ENCODE measurements around the gene CDKN2B. TPM values are rescaled to one million over a fixed set of nuclear protein-coding genes. Genes with fewer than 3 reads are reported as not detected.
"Not testable (repeated sequence)": the region's sequence is repeated elsewhere in the genome, so short reads cannot be mapped to it uniquely, and the experiment has no call there.

CDKN2B gene
- 1 to 10 TPM in 2 of 5 experiments, under 1 TPM in 1, not detected in 2; 0.32 to 4.1 (median 1.6) TPM for total RNA-seq
- not detected for polyA plus RNA-seq
- total RNA-seq: not detected

GRCh38 chr9:22008717-22009505 lies at the start of gene CDKN2B:
CDKN2B (minus strand) TSS chr9:22009305; CDS start chr9:22008953, 352 bp downstream.
- Mint-ChIP-seq H3K36me3 (peaks cover 0 to 20% (median 3%) of the 10 kb centered on the region in 5 donors), H3K4me3 (peak within 1 kb of the TSS; percentile 46 to 86 (median 71)), H3K4me1 (peaks cover 17 to 32% (median 23%) of the 10 kb centered on the region in 7 donors), H3K9me3 (peaks cover 0 to 18% (median 0%) of the 10 kb centered on the region in 11 donors), H3K27ac (peak within 1 kb of the TSS in 2 of 9 donors; percentile 14 to 61), H3K27me3 (peaks cover 67 to 84% (median 71%) of the 10 kb centered on the region in 5 donors)
- ChIA-PET POLR2A (interaction anchor here (0.6 to 1.5 kb wide), 2 partner anchors 10 to 439 kb away, joined by 3 to 4 read pairs; no protein-coding TSS in a partner anchor), CTCF (interaction anchor here (0.6 to 3.7 kb wide), 9 partner anchors 10 to 816 kb away, joined by 3 to 48 read pairs (median 4); no protein-coding TSS in a partner anchor)
- Histone ChIP-seq H3K27me3 (ENCODE audit: control insufficient read depth in 2 of 2, insufficient read depth in 2 of 2, low read length in 2 of 2) (peaks cover 3 to 47% of the 10 kb centered on the region in 2 donors), H3K36me3 (ENCODE audit: control insufficient read depth in 2 of 3, insufficient read depth in 3 of 3, low read length in 3 of 3) (no peaks in the 10 kb centered on the region), H3K4me1 (ENCODE audit: control insufficient read depth in 2 of 2, insufficient read depth in 2 of 2, low read length in 2 of 2) (peaks cover 9 to 20% of the 10 kb centered on the region in 2 donors), H3K4me3 (ENCODE audit: low read length) (peak within 1 kb of the TSS; percentile 57), H3K9me3 (ENCODE audit: control insufficient read depth in 2 of 3, low read length in 3 of 3) (no peaks in the 10 kb centered on the region), H3K27ac (ENCODE audit: low read depth, low read length) (no peak within 1 kb of the TSS)
- intact Hi-C loops (cut with micrococcal nuclease): loop anchor here (1.0 to 10.0 kb wide), 11 partner anchors 14 to 446 kb away; no protein-coding TSS in a partner anchor
- DNase-seq (peak in 6 of 9 donors; percentile 30 to 82 (median 53)), ATAC-seq (peak; percentile 90)

DNA sequence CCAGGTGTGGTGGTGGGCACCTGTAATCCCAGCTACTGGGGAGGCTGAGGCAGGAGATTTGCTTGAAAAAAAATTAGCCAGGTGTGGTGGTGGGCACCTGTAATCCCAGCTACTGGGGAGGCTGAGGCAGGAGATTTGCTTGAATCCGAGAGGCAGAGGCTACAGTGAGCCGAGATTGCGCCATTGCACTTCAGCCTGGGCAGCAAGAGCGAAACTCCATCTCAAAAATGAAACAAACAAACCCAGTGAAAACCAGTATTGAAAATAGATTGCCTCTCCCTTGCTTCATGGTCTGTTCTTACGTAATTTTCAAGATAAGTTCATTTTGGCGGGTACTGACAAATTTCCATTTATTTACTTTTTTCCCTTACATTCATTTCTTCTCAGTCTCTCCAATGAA lies 48.9 kb upstream of the CDKN2B start:
- H3K4me1 ChIP-seq (ENCODE audit: control insufficient read depth in 2 of 2, insufficient read depth in 2 of 2, low read length in 2 of 2); POLR2A ChIA-PET; H3K27me3 ChIP-seq (ENCODE audit: control insufficient read depth in 2 of 2, insufficient read depth in 2 of 2, low read length in 2 of 2); H3K36me3 ChIP-seq (ENCODE audit: control insufficient read depth in 2 of 3, insufficient read depth in 3 of 3, low read length in 3 of 3); H3K9me3 Mint-ChIP-seq; H3K4me3 ChIP-seq (ENCODE audit: low read length); H3K9me3 ChIP-seq (ENCODE audit: control insufficient read depth in 2 of 3, low read length in 3 of 3); H3K27ac Mint-ChIP-seq; H3K4me3 Mint-ChIP-seq; intact Hi-C loops (cut with micrococcal nuclease); ATAC-seq; H3K27ac ChIP-seq (ENCODE audit: low read depth, low read length); CTCF ChIA-PET; DNase-seq: not testable (repeated sequence)
- peaks cover under 1 to 10% (median 5%) of the 10 kb centered on the region in 7 donors for H3K4me1 Mint-ChIP-seq
- H3K36me3 Mint-ChIP-seq: peaks cover 0 to 25% (median 0%) of the 10 kb centered on the region in 5 donors
- peaks cover 0 to 33% (median 0%) of the 10 kb centered on the region in 5 donors for H3K27me3 Mint-ChIP-seq

DNA sequence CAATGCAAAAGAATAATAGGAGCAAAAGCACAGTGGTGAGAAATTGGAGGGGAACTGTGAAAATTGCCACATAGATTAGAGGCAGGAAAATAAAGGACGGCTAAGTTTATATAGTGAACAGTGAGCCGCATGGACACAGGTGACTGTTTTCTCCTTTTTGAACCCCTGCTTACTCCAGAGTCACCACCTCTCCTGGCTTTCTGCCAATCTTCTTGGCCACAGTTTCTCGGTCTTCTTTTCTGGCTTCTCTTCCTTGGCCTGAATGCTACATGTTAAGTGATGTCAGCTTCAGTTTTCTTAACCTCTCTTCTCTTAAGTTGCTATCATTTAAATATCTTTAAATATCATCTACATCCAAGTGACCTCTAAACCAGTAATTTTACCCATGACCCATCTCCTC lies 47.3 kb upstream of the CDKN2B start:
- Histone ChIP-seq H3K4me1 (ENCODE audit: control insufficient read depth in 2 of 2, insufficient read depth in 2 of 2, low read length in 2 of 2) (peaks cover 11 to 14% of the 10 kb centered on the region in 2 donors), H3K27me3 (ENCODE audit: control insufficient read depth in 2 of 2, insufficient read depth in 2 of 2, low read length in 2 of 2) (no peaks in the 10 kb centered on the region), H3K9me3 (ENCODE audit: control insufficient read depth in 2 of 3, low read length in 3 of 3) (no peaks in the 10 kb centered on the region), H3K36me3 (ENCODE audit: control insufficient read depth in 2 of 3, insufficient read depth in 3 of 3, low read length in 3 of 3) (no peaks in the 10 kb centered on the region), H3K4me3 (ENCODE audit: low read length) (no peak overlapping the region), H3K27ac (ENCODE audit: low read depth, low read length) (no peak overlapping the region)
- DNase-seq (no peak), ATAC-seq (no peak)
- CTCF ChIA-PET: no interaction called here
- Mint-ChIP-seq H3K4me1 (peaks cover 6 to 24% (median 20%) of the 10 kb centered on the region in 7 donors), H3K9me3 (peaks cover 0 to 4% (median 0%) of the 10 kb centered on the region in 11 donors), H3K36me3 (peaks cover 0 to 27% (median 0%) of the 10 kb centered on the region in 5 donors), H3K27me3 (peaks cover 0 to 25% (median 0%) of the 10 kb centered on the region in 5 donors), H3K27ac (no peak overlapping the region), H3K4me3 (no peak overlapping the region)
- intact Hi-C loops (cut with micrococcal nuclease): no loop called here
- POLR2A ChIA-PET: no interaction called here

DNA sequence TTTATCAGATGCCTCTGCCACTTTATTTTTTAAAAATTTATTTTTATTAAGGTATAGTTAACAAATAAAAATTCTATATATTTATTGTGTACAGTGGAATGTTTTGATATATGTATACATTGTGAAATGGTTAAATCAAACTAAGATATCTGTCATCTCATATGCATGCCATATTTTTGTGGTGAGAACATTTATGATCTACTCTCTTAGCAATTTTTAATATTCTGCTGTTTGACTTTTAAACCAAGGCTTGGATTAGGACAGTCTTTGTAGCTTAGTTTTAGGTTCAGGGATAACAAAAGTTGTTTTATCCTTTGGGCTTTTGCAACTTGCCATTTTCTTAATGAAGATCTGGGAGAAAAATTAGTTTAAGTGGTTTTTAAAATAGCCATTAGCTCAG lies 46.0 kb upstream of the CDKN2B start:
- Mint-ChIP-seq H3K27ac (no peak overlapping the region), H3K36me3 (peaks cover 0 to 28% (median 0%) of the 10 kb centered on the region in 5 donors), H3K9me3 (peaks cover 0 to 4% (median 0%) of the 10 kb centered on the region in 11 donors), H3K4me1 (peaks cover 13 to 33% (median 29%) of the 10 kb centered on the region in 7 donors), H3K27me3 (peaks cover 0 to 18% (median 0%) of the 10 kb centered on the region in 5 donors), H3K4me3 (no peak overlapping the region)
- Histone ChIP-seq H3K4me1 (ENCODE audit: control insufficient read depth in 2 of 2, insufficient read depth in 2 of 2, low read length in 2 of 2) (peaks cover 14 to 23% of the 10 kb centered on the region in 2 donors), H3K36me3 (ENCODE audit: control insufficient read depth in 2 of 3, insufficient read depth in 3 of 3, low read length in 3 of 3) (no peaks in the 10 kb centered on the region), H3K4me3 (ENCODE audit: low read length) (no peak overlapping the region), H3K27ac (ENCODE audit: low read depth, low read length) (no peak overlapping the region), H3K9me3 (ENCODE audit: control insufficient read depth in 2 of 3, low read length in 3 of 3) (no peaks in the 10 kb centered on the region), H3K27me3 (ENCODE audit: control insufficient read depth in 2 of 2, insufficient read depth in 2 of 2, low read length in 2 of 2) (no peaks in the 10 kb centered on the region)
- CTCF ChIA-PET: no interaction called here
- POLR2A ChIA-PET: no interaction called here
- ATAC-seq (no peak), DNase-seq (no peak)
- intact Hi-C loops (cut with micrococcal nuclease): no loop called here

- no peak for DNase-seq
- no peak overlapping the region for H3K27ac ChIP-seq (ENCODE audit: low read depth, low read length)
- intact Hi-C loops (cut with micrococcal nuclease): no loop called here
- ATAC-seq: no peak
- ChIA-PET CTCF (interaction anchor here (0.7 kb wide), 1 partner anchor 230 kb away, joined by 4 read pairs; no protein-coding TSS in a partner anchor), POLR2A (no interaction called here)
- peaks cover 0 to 18% (median 0%) of the 10 kb centered on the region in 5 donors for H3K27me3 Mint-ChIP-seq
- no peaks in the 10 kb centered on the region for H3K27me3 ChIP-seq (ENCODE audit: control insufficient read depth in 2 of 2, insufficient read depth in 2 of 2, low read length in 2 of 2)
- peaks cover 14 to 23% of the 10 kb centered on the region in 2 donors for H3K4me1 ChIP-seq (ENCODE audit: control insufficient read depth in 2 of 2, insufficient read depth in 2 of 2, low read length in 2 of 2)
- peaks cover 0 to 4% (median 0%) of the 10 kb centered on the region in 11 donors for H3K9me3 Mint-ChIP-seq
- no peak overlapping the region for H3K4me3 ChIP-seq (ENCODE audit: low read length)
- H3K27ac Mint-ChIP-seq: no peak overlapping the region
- peaks cover 13 to 34% (median 29%) of the 10 kb centered on the region in 7 donors for H3K4me1 Mint-ChIP-seq
- H3K4me3 Mint-ChIP-seq: no peak overlapping the region
- H3K36me3 ChIP-seq (ENCODE audit: control insufficient read depth in 2 of 3, insufficient read depth in 3 of 3, low read length in 3 of 3): no peaks in the 10 kb centered on the region
- no peaks in the 10 kb centered on the region for H3K9me3 ChIP-seq (ENCODE audit: control insufficient read depth in 2 of 3, low read length in 3 of 3)
- peaks cover 0 to 26% (median 0%) of the 10 kb centered on the region in 5 donors for H3K36me3 Mint-ChIP-seq
These were observed 45.4 kb upstream of the CDKN2B start for GRCh38 chr9:22054529-22054928.

GRCh38 chr9:22054076-22054475 lies 45.0 kb upstream of the CDKN2B start:
- ChIA-PET CTCF (interaction anchor here (0.7 to 1.2 kb wide), 3 partner anchors 15 to 240 kb away, joined by 3 to 5 read pairs (median 4); no protein-coding TSS in a partner anchor), POLR2A (no interaction called here)
- Mint-ChIP-seq H3K27ac (no peak overlapping the region), H3K4me3 (no peak overlapping the region), H3K27me3 (peaks cover 0 to 19% (median 0%) of the 10 kb centered on the region in 5 donors), H3K4me1 (peaks cover 13 to 37% (median 29%) of the 10 kb centered on the region in 7 donors), H3K36me3 (peaks cover 0 to 23% (median 0%) of the 10 kb centered on the region in 5 donors), H3K9me3 (peaks cover 0 to 4% (median 0%) of the 10 kb centered on the region in 11 donors)
- Histone ChIP-seq H3K9me3 (ENCODE audit: control insufficient read depth in 2 of 3, low read length in 3 of 3) (no peaks in the 10 kb centered on the region), H3K36me3 (ENCODE audit: control insufficient read depth in 2 of 3, insufficient read depth in 3 of 3, low read length in 3 of 3) (no peaks in the 10 kb centered on the region), H3K27ac (ENCODE audit: low read depth, low read length) (no peak overlapping the region), H3K4me1 (ENCODE audit: control insufficient read depth in 2 of 2, insufficient read depth in 2 of 2, low read length in 2 of 2) (peaks cover 14 to 23% of the 10 kb centered on the region in 2 donors), H3K27me3 (ENCODE audit: control insufficient read depth in 2 of 2, insufficient read depth in 2 of 2, low read length in 2 of 2) (no peaks in the 10 kb centered on the region), H3K4me3 (ENCODE audit: low read length) (no peak overlapping the region)
- DNase-seq (no peak), ATAC-seq (no peak)
- intact Hi-C loops (cut with micrococcal nuclease): no loop called here

Data from naive thymus-derived CD4-positive, alpha-beta T cell (primary cell).